SK-N-SH treated with all-trans-retinoic acid at 6 μM for 48 hours (cell line): ENCODE data around the gene ZBTB7C.

ENCODE experiments used
- ARNTL ChIP-seq: fragments of 450-650 bp; formaldehyde crosslinking; IDR thresholded peaks from 2 replicates; pipeline ENCODE4 v1.5.0; 2020; ENCODE audit warnings: low read depth, mild to moderate bottlenecking, moderate library complexity, borderline replicate concordance
- PATZ1 ChIP-seq: fragments of 250-450 bp; sonication (Bioruptor Pico); IDR thresholded peaks from 2 replicates; pipeline ENCODE4 v1.8.0; 2020; ENCODE audit warnings: mild to moderate bottlenecking, moderate library complexity, borderline replicate concordance

DNA sequence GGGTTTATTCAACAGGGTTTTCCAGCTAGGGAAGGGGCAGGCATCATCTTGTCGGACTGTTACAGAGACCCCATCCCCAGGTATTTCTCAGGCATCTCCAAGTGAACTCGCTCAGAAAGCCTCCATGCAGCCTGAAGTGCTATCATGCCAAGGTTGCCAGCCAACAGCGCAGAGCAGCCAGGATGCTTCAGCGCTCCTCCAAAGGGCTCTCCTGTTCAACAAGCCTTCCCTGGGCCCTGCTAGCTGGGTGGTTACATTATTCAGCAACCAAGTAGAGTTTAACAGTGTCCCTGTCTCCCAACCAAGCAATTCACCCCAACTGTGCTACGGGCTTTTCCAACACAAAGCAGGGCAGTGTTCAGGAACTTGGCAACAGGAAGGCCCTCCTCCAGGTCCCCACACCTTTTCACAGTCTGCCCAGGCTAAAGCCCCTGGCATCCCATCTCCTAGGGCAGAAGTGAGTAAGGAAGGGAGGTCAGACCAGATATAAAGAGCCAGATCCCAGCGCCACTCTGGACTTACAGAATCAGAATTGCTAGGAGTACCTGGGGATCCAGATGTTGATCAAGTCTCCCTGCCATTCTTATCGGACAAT lies 52.9 kb downstream of the ZBTB7C start:
- TF ChIP-seq ARNTL, result no peak
- TF ChIP-seq PATZ1 (CRISPR knock-in tag), result no peak
